HG03196 (cell line): Measurements from ENCODE around the gene MED20.

Experiments
- ATAC-seq: cut with Tn5 transposase; IDR thresholded peaks from one replicate; pipeline ENCODE4 v1.9.1; 2021; ENCODE audit not compliant: unreplicated experiment

The MED20 gene

DNA sequence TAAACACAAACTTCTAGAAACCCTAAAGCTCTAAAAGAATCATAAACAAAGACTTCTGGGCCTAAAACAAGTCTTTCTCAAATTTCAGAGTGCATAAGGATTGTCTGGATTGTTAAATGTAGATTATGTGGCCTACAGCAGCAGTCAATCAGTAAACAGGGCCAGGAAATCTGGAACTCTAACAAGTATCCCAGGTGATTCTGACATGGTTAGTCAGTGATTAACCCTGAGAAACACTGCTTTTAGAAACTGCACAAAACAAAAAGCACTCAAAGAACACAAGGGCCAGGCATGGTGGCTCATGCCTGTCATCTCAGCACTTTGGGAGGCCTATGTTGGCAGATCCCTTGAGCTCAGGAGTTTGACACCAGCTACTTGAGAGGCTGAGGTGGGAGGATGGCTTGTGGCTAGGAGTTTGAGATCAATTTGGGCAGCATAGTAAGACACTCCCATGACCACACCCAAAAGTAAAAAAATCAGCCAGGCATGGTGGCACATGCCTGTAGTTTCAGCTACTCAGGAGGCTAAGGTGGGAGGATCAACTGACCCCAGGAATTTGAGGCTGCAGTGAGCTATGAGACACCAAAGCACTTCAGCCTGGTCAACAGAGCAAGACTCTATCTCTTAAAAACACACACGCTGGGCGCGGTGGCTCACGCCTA, 5.9 kb downstream of the MED20 start:
- ATAC-seq, result no peak

DNA sequence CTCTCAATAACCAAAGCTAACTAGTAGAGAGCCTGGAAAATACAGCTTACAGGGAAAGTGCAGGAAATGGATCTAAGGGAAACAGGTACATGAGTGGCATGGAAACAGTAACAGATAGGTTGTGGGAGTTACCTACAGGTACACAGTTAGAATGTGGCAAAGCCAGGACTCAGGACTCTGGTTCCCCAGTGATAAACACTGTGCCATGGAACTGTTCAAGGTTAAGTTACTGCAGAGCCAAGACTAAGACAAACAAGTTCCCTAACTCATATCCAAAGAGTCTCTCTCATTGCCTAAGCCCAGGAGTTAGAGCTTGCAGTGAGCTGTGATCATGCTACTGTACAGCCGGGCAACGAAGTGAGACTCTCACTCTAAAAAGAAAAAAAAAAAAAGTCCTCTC, 6.6 kb downstream of the MED20 start:
- ATAC-seq, result no peak

DNA sequence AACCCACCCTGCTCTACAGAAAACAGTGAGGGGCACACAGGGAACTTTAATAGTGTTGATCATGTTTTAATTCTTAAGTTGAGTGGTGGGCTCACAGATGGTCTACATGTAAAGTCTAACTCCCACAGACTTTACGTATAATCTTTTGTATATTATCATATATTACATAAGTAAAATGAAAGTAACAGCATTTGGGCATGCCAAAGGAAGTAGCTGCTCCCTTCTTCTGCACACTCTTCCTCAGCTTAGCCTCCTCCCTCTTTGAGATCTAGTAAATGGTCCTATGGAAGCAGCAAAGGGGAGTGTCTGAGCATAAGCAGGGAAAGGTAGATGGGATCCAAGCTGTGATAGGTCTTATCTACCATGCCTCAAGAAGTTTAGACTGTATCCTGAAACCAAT, 11.2 kb downstream of the MED20 start:
- ATAC-seq, result no peak

DNA sequence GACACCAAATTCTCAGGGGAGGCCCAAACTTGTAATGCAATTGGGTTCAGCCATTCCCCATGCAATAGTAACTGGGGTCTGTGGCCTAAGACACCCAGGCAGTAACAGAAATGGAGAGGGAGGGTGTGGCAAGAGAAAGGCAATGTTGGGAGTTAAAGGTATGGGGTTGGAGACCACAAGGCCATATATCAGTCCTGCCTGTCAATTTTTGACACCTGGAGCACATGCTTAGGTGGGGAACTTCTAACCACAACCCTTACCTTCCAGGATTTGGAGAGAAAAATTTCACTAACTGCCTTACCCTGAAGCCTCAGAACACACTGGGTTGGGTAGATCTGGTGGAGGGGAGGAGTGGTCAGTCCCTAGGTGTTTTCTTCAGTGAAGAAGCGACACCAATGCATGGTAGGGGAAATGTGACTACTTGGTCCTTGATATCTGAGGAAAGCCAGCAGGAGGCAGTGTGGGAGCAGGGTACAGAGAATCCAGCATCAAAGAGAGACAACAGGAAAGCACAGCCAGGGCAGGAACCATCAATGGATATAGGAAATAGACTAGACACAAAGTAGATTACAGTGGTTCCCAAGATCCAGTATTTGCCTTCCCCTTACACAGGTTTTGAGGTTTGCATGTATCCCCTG, 18.9 kb downstream of the MED20 start:
- ATAC-seq, result no peak

DNA sequence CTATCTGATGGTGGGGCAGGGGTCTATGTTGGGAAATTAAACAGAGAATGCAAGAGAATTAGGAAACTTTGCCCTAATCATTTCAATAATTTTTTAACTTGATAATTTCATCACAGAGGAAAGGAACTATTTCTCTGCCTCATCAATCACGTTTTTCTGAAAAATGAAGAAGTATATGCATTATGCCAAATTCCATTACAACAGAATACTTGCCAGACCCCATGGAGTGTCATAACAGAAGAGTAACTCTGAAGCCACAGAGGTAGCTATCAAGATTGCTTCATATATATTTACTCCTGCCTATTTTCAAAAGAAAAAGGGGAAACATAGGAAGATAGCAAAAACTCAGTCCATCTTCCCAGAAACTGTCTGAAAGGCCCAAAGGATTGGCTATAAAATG, 20.1 kb downstream of the MED20 start:
- no peak for ATAC-seq

DNA sequence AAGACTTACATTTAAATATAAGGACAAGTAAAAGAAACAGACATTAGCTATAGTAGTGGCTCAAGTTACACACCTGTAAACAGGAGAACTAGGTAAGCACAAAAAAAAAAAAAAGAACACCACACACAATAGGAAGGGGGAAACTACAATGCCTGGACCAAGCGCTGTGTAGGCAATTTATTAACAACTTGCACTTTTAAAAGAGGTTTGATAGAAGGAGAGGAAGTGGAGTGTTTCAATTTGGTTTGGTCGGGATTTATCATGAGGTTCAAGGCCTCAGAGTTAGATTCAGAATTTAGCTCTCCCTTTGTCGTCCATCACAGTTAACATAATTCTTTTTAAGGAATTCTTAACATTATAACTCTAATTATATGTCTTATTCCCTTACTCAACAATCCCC, 24.7 kb downstream of the MED20 start:
- ATAC-seq, result no peak

DNA sequence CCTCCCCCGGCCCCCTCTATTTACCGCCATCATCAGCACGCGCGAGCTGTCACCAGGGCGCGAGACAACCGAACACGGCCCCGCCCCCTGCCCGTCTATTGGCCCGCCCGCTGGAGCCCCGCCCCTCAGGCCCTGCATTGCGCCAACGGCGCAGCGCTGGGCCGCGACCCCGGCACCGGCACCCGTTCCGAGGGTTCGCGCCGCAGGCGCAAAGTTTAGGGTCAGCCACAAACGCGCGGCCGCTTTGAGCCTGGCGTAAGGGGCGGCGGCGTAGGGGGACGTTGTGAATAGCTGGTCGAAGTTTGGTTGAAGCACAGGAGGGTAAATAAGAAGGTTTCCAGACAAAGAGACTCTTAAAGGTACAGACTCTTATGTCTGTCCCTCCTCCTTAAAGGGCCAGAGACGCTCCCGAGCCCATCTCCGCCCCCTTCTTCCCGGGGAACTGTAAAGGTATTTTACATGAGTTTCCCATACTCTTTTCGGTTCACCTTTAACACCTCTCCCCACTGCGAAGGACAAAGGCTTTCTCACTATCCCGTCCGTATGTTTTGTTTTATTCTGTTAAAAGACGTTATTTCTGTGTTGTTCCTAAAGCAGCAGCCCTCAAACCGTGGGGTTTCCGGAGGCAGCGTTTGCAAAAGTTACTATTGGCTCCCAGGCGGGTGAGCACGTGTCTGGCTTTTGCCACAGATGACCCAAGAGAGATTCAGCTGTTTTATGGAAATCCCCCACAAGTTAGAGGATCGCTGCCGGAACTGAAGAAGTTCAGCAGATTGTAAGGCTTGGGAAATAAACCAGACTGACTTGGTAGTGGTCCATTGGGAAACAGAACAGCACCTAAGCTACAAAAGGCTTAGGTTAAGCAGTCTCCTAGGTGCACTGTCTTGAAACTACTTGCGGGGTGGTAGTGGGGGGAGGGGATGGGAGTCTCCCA, 25.4 kb downstream of the MED20 start, which contains the start of gene USP49:
TSS of gene USP49 (minus strand) at position 76 of the 934 bp plus-strand sequence. CDS start 88,392 bp downstream, outside the sequence.
- ATAC-seq, result peak; percentile 66

DNA sequence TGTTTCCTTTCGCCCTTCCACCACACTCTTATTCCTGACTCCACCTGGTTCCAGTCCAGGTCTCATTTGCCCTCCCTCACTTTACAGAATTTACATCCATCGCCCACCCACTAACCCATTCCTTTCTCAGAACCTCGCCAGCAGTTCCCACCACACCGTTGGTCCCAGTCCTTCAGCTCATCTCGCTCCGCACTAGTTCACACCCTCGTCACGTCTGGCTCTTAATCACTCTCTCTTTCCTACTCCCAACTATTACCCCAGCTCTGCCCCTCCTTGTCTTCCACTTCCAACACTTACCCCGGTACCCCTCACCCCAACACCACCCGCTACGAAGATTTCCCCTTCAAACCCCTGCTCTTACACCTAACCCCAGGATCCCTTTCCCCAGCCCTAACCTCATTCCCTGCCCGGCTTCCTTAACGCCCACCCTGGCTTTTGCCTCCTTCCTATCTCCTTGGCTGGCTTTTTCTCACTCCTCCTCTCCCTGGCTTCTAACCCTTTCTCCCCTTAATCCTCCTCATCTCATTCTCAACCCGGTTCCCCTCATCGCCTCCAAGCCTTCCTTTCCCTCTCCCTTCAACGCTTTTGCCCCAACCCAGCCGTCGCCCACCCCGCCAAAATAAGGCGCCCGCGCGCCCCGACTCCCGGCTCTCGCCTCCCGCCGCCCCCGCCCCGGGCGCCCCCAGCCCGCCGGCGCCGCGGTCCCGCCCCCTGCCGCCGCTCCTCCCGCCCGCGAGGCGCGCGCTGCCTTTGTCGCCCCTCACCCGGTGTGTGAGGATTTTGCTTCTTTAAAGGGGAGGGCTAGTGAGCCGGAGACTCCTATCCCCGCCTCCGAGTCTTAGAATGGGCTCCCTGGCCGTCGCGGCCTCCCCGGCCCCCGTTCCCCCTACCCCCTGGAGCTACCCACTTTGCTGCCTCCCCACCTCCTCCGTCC, 26.3 kb downstream of the MED20 start:
- peak; percentile 32 for ATAC-seq

DNA sequence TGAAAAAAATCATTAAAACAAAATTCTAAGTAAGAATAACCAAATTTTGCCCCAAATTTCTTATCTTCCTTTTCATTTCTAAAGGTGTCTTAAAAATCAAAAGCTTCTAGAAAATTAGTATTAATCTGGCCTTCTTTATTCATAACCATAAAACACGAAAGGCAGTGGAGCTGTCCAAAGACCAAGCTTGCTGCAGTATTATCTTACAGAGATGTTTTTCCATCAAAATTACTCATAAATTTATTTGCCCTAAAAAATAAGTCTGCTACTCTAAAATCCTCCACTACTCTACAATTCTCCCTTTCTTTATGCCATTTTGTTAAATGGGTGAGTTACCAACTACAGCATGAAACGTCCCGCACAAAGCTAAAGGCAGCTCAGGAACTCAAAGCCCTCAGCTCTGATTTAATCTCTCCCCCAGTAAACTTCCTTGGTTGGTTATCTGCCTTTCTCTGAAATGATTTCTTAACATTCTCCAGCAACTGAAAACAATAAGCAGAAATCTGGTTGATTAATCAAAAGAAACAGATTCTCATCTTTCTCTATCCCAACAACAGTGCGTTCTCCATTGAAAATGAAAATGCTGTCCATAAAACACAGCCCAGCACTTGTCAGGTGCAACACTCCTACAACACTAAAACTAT, 27.9 kb downstream of the MED20 start:
- no peak for ATAC-seq

DNA sequence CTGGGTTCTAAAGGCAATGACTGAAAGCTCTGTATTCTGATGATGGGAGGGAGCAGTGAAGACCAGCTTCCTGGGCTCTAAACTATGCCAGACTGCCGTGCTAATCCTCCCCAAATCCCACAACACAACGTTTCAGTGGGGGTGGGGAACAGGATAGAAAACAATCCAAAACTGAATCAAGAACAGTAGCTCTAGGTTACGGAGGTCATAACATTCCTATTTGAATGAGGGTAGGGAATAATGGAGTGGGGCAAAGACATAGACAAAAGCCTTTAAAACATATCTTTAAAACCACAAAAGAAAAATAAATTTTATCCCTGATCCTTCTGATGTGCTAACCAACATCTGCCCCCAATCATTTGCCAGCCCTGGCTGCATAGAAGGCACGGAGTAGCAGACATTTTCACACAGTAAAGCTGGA, 33.6 kb downstream of the MED20 start:
- no peak for ATAC-seq

DNA sequence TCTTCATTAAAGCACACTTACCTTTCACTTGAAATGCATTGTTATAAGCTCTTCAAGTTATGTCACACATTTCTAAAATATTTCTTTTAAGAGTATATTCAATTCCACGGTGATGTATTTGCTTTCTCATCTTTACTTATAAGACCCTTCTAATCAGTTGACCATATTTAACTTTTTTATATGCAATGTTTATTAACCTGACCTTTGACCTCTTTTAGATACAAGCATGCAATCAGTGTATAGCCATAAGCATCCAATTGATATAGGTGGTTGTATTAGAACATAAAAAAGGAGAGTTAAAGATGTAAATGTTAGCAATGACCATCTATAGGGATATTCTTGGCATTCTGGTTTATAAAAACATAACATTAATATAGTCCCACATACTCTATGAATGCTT, 35.0 kb downstream of the MED20 start:
- no peak for ATAC-seq

DNA sequence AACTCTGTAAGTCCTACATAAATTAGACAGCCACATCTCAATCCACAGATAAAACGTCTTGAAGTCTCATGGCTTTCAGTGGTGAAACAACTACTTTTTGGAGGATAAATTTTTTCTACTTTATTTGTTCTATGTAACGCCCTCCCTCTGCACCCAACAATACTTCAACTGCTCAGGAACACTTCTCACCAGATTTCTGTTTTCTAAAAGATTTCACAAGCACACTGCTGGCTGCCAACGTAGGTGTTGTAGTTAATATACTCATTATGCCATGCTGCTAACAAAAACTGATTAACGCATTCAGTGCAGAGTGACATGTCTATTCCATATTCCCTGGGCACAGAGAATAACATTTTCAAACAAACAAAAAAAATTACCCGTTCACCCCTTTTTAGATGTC, 36.0 kb downstream of the MED20 start:
- ATAC-seq, result no peak

DNA sequence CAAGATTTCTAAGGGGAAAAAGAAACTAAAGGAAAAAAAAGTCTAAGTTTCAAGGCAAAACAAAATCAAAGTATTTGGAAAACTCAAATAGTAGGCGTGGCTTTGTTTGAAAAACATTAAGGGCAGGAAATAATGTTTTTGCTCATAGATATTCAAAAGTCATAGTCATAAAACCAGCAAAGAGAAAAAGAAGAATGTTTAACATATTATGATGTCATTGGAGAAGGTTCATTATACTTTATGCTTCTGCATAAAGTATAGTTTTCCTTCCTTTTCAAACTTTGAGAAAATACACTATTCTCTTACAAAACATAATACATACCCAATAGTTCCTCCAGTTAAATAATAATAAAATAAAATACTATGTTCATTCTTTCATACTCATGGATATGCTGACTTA, 39.4 kb downstream of the MED20 start:
- ATAC-seq, result no peak

DNA sequence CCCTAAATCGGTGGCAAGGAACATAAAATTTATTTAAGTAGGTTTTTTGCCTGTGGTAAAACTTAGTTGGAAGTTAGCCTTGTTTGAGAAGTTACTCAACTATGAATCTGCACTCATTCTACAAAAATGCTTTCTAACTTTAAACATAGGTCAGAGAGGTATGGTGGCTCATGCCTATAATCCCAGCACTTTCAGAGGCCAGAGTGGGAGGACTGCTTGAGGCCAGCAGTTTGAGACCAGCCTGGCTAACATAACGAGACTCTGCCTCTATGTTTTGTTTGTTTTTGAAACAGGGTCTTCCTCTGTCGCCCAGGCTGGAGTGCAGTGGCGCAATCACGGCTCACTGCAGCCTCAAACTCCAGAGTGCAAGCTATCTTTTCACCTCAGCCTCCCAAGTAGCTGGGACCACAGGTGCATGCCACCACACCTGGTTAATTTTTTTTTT, 42.0 kb downstream of the MED20 start:
- no peak for ATAC-seq

DNA sequence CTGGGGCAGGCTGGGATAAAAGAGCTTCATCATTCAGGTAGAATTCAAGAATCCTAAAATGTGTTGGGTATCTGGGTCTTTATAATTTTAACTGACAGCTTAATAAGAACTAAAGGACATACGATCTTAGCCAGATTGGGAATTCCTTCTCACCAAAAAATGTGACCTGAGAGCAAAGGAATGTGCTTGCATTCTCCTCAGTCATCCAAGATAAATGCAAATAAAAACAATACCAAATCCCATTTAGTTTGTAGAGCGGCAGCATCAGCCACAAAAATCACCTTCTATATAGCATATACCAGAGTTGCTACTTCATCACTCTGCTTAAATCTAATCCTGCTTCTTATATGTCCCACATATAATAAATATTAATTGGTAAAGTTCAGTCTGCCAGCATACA, 42.7 kb downstream of the MED20 start:
- no peak for ATAC-seq

DNA sequence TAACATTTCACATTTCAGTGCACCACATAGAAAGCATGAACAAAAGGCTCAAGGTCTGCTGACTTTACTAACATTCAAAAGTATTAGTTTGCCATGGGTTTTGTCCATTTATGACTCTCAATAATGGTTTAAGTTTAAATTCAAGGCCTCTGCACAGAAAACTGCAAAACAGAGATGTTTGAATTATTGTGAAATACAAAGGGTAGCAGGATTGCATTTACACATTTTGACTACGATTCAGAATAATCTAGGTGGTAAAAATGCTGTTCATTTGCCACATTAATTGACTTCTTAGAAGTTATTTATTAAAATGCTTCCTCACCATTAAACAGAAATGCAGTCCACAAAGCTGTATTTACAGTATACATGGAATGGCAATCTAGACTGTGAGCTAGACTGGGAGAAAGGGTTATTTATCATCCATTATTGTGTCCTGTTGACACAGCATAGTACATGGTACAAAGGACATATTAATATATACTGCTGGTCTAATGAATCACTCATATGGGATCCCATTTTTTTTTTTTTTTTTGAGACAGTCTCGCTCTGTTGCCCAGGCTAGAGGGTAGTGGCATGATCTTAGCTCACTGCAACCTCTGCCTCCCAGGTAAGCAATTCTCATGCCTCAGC, 43.8 kb downstream of the MED20 start:
- no peak for ATAC-seq

DNA sequence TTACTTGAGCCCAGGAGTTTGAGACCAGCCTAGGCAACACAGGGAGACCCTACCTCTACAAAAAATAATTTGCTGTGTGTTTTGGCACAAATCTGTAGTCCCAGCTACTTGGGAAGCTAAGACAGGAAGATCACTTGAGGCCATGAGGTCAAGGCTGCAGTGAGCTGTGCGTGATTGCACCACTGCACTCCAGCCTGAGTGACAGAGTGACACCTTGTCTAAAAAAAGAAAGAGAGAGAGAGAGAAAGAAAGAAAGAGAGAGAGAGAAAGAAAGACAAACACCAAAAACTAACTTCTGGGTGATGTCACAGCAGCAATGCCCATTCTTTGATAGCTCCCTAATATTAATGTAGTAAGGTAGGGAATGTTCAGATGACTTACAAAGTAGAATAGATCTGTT, 46.2 kb downstream of the MED20 start:
- no peak for ATAC-seq

DNA sequence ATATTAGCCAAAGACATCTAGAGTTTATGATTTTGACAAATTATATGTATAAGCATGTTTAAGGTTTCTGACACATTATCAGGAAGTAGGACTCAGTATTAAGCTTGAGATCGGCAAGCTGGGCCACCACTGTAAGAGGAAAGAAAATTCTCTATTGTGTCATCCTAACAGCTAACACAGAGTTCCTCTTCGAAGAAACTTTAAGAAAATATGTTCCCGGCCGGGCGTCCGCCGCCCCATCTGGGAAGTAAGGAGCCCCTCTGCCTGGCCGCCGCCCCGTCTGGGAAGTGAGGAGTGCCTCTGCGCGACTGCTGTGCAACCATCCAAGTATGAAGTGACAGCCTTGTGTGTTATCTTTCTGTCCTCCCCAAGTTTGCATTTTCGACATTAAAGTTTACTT, 48.8 kb downstream of the MED20 start:
- ATAC-seq, result no peak

DNA sequence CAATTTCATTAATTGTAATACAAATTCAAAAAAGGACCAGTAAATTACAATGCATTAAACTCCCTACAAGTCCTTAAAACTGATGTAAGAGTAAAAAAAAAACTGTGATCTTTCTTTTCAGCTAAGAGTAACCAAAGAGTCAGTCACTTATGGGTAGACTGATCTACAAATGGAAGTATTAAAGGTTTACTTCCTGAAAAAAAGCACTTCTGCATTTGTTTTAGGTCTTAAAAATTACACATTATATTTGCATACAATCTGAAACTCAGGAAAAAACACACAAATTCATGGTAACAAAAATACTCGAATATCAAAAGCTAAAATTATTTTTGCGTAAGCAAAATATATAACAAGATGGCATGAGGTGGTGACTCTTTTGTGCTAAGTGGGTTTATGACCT, 49.2 kb downstream of the MED20 start:
- no peak for ATAC-seq

DNA sequence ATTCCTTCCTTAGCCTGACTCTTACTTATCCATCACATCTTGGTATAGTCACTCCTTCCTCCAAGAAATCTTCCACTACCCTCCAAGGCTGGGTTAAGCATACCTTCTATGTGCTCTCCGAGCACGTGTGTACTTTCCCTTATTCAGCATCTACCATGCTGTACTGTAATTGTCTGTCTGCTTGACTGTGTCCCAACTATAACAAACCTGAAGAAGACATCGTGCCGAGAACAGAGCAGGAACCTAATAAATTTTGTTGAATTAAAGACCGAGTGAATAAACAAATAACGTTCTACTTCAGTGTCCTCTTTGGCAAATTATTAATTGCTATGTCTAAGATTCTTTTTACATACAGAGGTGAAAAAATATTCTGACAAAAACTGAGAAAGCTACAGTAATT, 61.6 kb downstream of the MED20 start:
- no peak for ATAC-seq
